Mucosa of rectum (tissue), 2 donors: ENCODE measurements around the gene ZNF560.
A peak's percentile ranks its signal among the peaks of the same experiment; 100 is the strongest.
"Not testable (repeated sequence)": the region's sequence is repeated elsewhere in the genome, so short reads cannot be mapped to it uniquely, and the experiment has no call there.

Experiments
- H3K27ac ChIP-seq, 2 donors: one replicate each; pipeline ENCODE4 v1.7.0; 2013; ENCODE audit warnings: inconsistent platforms in 2 of 2, low read depth in 2 of 2, low read length in 2 of 2
- H3K27me3 ChIP-seq, 2 donors: one replicate each; pipeline ENCODE4 v1.7.0; 2013; ENCODE audit warnings: low read length in 2 of 2; ENCODE audit not compliant: control insufficient read depth in 2 of 2, insufficient read depth in 2 of 2
- H3K36me3 ChIP-seq, 2 donors: one replicate each; pipeline ENCODE4 v1.7.0; 2013; ENCODE audit warnings: low read length in 2 of 2; ENCODE audit not compliant: control insufficient read depth in 2 of 2, insufficient read depth in 2 of 2
- H3K4me1 ChIP-seq, 2 donors: one replicate each; pipeline ENCODE4 v1.7.0; 2013; ENCODE audit warnings: low read length in 2 of 2, mild to moderate bottlenecking in 1 of 2; ENCODE audit not compliant: control insufficient read depth in 2 of 2, insufficient read depth in 2 of 2
- H3K4me3 ChIP-seq, 2 donors: one replicate each; pipeline ENCODE4 v1.7.0; 2013; ENCODE audit warnings: low read length in 2 of 2
- H3K9ac ChIP-seq, 2 donors: one replicate each; pipeline ENCODE4 v1.7.0; 2013; ENCODE audit warnings: low read length in 2 of 2, low read depth in 1 of 2, mild to moderate bottlenecking in 1 of 2
- H3K9me3 ChIP-seq, 2 donors: one replicate each; pipeline ENCODE4 v1.7.0; 2013; ENCODE audit warnings: low read length in 2 of 2; ENCODE audit not compliant: control insufficient read depth in 2 of 2
- donor health status: healthy.
- donor health status: Normal muscosa, but diverticular disease.

Gene ZNF560

GRCh38 chr19:9498183-9498902 is at the start of gene ZNF560:
Gene ZNF560 (minus strand): TSS chr19:9498616. CDS start chr19:9475313, 23,303 bp downstream.
- Histone ChIP-seq H3K27me3 (no peaks in the 10 kb centered on the region), H3K9me3 (peaks cover 6 to 9% of the 10 kb centered on the region in 2 donors), H3K9ac (no peak within 1 kb of the TSS), H3K4me1 (no peaks in the 10 kb centered on the region), H3K4me3 (no peak within 1 kb of the TSS), H3K36me3 (no peaks in the 10 kb centered on the region), H3K27ac (no peak within 1 kb of the TSS)

DNA sequence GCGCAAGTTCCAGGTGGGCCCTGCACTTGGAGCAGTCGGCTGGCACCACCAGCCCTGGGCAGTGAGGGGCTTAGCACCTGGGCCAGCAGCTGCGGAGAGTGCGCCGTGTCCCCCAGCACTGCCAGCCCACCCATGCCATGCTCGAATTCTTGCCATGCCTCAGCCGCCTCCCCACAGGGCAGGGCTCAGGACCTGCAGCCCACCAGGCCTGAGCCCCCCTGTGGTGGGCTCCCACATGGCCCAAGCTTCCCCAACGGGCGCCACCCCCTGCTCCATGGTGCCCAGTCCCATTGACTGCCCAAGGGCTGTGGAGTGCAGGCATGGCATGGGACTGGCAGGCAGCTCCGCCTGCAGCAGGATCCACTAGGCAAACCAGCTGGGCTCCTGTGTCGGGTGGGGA is 49.5 kb upstream of the ZNF560 start:
- Histone ChIP-seq H3K27ac (no peak overlapping the region), H3K36me3 (no peaks in the 10 kb centered on the region), H3K4me1 (no peaks in the 10 kb centered on the region), H3K27me3 (no peaks in the 10 kb centered on the region), H3K9me3 (peaks cover 0 to 4% of the 10 kb centered on the region in 2 donors), H3K4me3 (no peak overlapping the region), H3K9ac (no peak overlapping the region)

DNA sequence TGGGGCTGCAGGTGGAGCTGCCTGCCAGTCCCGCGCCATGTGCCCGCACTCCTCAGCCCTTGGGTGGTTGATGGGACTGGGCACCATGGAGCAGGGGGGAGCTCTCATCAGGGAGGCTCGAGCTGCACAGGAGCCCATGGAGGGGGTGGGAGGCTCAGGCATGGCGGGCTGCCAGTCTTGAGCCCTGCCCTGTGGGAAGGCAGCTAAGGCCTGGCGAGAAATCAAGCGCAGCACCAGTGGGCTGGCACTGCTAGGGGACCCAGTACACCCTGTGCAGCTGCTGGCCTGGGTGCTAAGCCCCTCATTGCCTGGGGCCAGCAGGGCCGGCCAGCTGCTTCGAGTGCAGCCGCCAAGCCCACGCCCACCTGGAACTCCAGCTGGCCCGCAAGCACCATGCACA is 42.9 kb upstream of the ZNF560 start:
- not testable (repeated sequence) for H3K27me3 ChIP-seq, H3K27ac ChIP-seq, H3K9me3 ChIP-seq, H3K9ac ChIP-seq, H3K36me3 ChIP-seq, H3K4me3 ChIP-seq, H3K4me1 ChIP-seq

DNA sequence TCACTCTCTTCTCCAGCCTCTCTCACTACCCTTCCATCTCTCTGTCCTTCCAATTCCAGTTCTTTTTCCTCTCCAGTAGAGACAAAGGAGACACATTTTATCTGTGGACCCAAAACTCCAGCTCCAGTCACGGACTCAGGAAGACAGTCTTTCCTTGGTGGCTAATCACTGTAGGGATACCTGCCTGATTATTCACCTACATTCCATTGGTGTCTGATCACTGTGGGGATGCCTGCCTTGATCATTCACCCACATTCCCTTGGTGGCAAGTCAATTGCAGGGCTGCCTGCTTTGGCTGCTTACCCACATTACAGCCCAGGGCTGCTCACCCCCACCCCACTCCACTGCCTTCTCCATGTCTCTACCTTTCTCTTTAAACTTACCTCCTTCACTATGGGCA is 41.5 kb upstream of the ZNF560 start:
- H3K9me3 ChIP-seq, H3K27me3 ChIP-seq, H3K9ac ChIP-seq, H3K27ac ChIP-seq, H3K4me1 ChIP-seq, H3K4me3 ChIP-seq: not testable (repeated sequence)
- H3K36me3 ChIP-seq = peaks cover 12% of the 10 kb centered on the region in 2 donors

DNA sequence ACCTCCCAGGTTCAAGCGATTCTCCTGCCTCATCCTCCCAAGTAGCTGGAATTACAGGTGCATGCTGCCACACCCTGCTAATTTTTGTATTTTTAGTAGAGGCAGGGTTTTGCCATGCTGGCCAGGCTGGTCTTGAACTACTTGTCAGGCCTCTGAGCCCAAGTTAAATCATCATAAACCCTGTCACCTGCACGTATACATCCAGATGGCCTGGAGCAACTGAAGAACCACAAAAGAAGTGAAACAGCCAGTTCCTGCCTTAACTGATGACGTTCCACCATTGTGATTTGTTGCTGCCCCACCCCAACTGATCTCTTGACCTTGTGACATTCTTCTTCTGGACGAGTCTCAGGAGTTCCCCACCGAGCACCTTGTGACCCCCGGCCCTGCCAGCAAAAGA is 40.8 kb upstream of the ZNF560 start:
- H3K9me3 ChIP-seq, H3K27me3 ChIP-seq, H3K4me1 ChIP-seq, H3K9ac ChIP-seq: not testable (repeated sequence)
- peak overlapping the region; percentile 93 to 95 for H3K27ac ChIP-seq
- H3K4me3 ChIP-seq = peak overlapping the region; percentile 88 to 90
- peaks cover 18 to 19% of the 10 kb centered on the region in 2 donors for H3K36me3 ChIP-seq

DNA sequence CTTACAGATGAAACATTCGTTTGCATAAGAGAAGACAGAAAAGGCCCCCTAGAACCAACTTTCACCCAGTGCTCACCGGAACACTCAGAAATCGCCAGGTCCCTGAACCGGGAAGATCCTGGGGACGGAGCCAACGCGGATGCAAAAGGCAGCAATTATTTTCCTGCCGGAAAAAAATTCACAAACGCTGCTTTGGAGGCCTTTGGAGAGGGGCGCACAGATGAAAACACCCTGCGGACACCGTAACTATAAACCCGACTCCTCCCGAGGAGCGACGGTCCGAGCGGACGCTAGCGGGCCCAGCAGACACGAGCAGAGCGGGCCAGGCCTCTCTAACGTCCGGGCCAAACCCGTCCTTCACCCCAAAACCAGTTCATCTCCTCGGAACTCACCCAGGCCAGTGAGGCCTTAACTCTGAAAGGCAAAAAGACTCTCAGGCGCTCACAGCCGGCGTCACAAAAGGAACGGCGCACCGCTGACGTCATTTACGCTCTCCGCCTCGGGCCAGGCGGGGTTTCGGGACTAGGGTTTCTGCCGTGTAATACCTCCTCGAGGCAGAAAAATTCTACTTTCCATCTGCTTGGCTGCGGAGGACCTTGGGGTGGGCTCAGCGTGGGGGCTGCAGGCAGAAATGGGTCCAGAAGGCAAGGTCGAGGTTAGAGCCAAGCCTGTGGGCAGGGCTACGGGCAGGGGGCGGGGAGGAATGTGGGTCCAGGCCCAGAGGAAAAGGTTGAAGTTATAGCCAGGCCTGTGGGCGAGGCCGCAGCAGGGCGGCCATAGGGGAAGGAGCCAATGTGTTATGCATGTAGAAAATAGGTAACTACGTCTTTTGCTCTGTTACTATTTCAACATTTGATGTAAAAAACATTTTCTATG is 40.0 kb upstream of the ZNF560 start, which contains the start of gene ZNF426:
TSS of gene ZNF426 (minus strand) at position 463 of the 876 bp plus-strand sequence. CDS start 2,413 bp downstream, outside the sequence.
- Histone ChIP-seq H3K9me3 (peaks cover 6 to 9% of the 10 kb centered on the region in 2 donors), H3K27ac (peak within 1 kb of the TSS; percentile 93 to 95), H3K4me1 (peaks cover 0 to 6% of the 10 kb centered on the region in 2 donors), H3K9ac (peak within 1 kb of the TSS; percentile 94 to 97), H3K4me3 (peak within 1 kb of the TSS; percentile 88 to 90), H3K36me3 (peaks cover 26 to 27% of the 10 kb centered on the region in 2 donors), H3K27me3 (no peaks in the 10 kb centered on the region)

GRCh38 chr19:9535934-9536333 is 37.5 kb upstream of the ZNF560 start:
- Histone ChIP-seq H3K9me3 (peaks cover 18 to 19% of the 10 kb centered on the region in 2 donors), H3K27ac (no peak overlapping the region), H3K27me3 (no peaks in the 10 kb centered on the region), H3K9ac (no peak overlapping the region), H3K4me3 (no peak overlapping the region), H3K36me3 (peaks cover 49 to 51% of the 10 kb centered on the region in 2 donors), H3K4me1 (peaks cover 0 to 6% of the 10 kb centered on the region in 2 donors)

DNA sequence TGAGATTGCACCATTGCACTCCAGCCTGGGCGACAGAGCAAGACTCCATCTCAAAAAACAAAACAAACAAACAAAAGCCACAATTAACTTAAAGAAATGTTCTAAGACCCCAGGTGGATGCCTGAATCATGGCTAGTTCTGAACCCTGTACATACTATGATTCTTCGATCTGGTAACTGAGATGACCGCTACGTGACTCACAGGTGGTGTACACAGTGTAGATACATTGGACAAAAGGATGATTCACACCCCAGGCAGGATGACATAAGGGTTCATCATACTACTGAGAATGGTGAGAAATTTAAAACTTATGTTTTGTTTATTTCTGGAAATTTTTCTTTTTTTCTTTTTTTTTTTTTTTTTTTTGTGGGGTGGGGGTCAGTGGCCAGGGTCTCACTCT is 33.5 kb upstream of the ZNF560 start:
- H3K9ac ChIP-seq = no peak overlapping the region
- H3K36me3 ChIP-seq = peaks cover 78 to 86% of the 10 kb centered on the region in 2 donors
- no peaks in the 10 kb centered on the region for H3K27me3 ChIP-seq
- H3K4me1 ChIP-seq = no peaks in the 10 kb centered on the region
- H3K27ac ChIP-seq = no peak overlapping the region
- H3K9me3 ChIP-seq = peaks cover 47 to 54% of the 10 kb centered on the region in 2 donors
- H3K4me3 ChIP-seq = peak overlapping the region in 1 of 2 donors; percentile 37

DNA sequence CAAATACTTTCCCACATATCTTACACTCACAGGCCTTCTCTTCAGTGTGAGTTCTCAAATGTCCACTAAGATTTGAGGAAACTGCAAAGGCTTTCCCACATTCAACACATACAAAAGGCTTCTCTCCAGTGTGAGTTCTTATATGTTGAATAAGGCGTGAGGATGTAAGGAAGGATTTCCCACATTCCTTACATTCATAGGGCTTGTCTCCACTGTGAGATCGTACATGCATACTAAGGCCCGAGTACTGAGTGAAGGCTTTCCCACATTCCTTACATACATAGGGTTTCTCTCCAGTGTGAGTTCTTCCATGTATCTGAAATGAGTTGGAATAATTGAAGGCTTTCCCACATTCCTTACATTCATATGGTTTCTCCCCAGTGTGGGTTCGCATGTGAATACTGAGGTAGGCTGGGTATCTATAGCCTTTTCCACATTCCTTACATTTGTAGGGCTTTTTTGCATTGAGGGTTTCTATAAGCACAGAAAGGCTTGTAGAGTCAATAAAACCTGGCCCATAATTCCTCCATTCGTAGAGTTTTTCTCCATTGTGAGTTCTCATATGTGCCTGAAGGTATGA is 30.4 kb upstream of the ZNF560 start:
- H3K9ac ChIP-seq = no peak overlapping the region
- peaks cover 59 to 63% of the 10 kb centered on the region in 2 donors for H3K9me3 ChIP-seq
- H3K4me1 ChIP-seq = no peaks in the 10 kb centered on the region
- H3K27me3 ChIP-seq = no peaks in the 10 kb centered on the region
- no peak overlapping the region for H3K27ac ChIP-seq
- H3K36me3 ChIP-seq = peaks cover 56 to 63% of the 10 kb centered on the region in 2 donors
- H3K4me3 ChIP-seq = peak overlapping the region; percentile 40 to 49
